NCI-H748 (cell line): Measurements from ENCODE around the gene CLCNKA.
"Not testable (repeated sequence)": the region's sequence is repeated elsewhere in the genome, so short reads cannot be mapped to it uniquely, and the experiment has no call there.

Source experiments
- DNase-seq: peaks from one replicate; lab custom pipeline; 2025; ENCODE audit not compliant: unreplicated experiment; lab: John Stamatoyannopoulos, UW

Gene CLCNKA

GRCh38 chr1:16017076-16017460, 4.8 kb upstream of the CLCNKA start:
- DNase-seq = no peak

- DNase-seq = no peak
These were observed 4.2 kb upstream of the CLCNKA start, which contains the start of gene HSPB7 for GRCh38 chr1:16017461-16018303. HSPB7 (minus strand) TSS chr1:16018043; CDS start chr1:16017963, 80 bp downstream.

GRCh38 chr1:16018308-16018707, 3.5 kb upstream of the CLCNKA start:
- DNase-seq = no peak

GRCh38 chr1:16018749-16019643, 2.8 kb upstream of the CLCNKA start:
- no peak for DNase-seq

- DNase-seq = no peak
These were observed 2.1 kb upstream of the CLCNKA start for GRCh38 chr1:16019644-16020277.

GRCh38 chr1:16020325-16020724, 1.5 kb upstream of the CLCNKA start:
- no peak for DNase-seq

GRCh38 chr1:16020878-16021277, 958 bp upstream of the CLCNKA start:
- DNase-seq = not testable (repeated sequence)

- no peak for DNase-seq
These were observed 557 bp downstream of the CLCNKA start for GRCh38 chr1:16022393-16022792.

- DNase-seq = no peak
These were observed 1.3 kb downstream of the CLCNKA start for GRCh38 chr1:16023050-16023653.

GRCh38 chr1:16026302-16026701, 4.5 kb downstream of the CLCNKA start:
- DNase-seq = peak; percentile 18

- DNase-seq = peak; percentile 70
These were observed 5.1 kb downstream of the CLCNKA start for GRCh38 chr1:16026723-16027484.

GRCh38 chr1:16028237-16029002, 6.6 kb downstream of the CLCNKA start:
- no peak for DNase-seq

- not testable (repeated sequence) for DNase-seq
These were observed 7.1 kb downstream of the CLCNKA start for GRCh38 chr1:16029003-16029268.

GRCh38 chr1:16029288-16029687, 7.5 kb downstream of the CLCNKA start:
- DNase-seq = no peak

- DNase-seq = no peak
These were observed 9.7 kb downstream of the CLCNKA start for GRCh38 chr1:16031551-16031950.

GRCh38 chr1:16032388-16033102, 10.7 kb downstream of the CLCNKA start:
- peak; percentile 84 for DNase-seq

GRCh38 chr1:16033103-16033632, 11.3 kb downstream of the CLCNKA start:
- DNase-seq = not testable (repeated sequence)

- not testable (repeated sequence) for DNase-seq
These were observed 14.6 kb downstream of the CLCNKA start for GRCh38 chr1:16036461-16036860.

GRCh38 chr1:16038620-16038912, 16.7 kb downstream of the CLCNKA start:
- DNase-seq = no peak
